Stromal cell of bone marrow (primary cell): ENCODE results near the gene OS9.

Experiments
- DNase-seq: peaks from one replicate; pipeline ENCODE4 v3.0.0-alpha.2; 2012; ENCODE audit warnings: low read depth

The OS9 gene

DNA sequence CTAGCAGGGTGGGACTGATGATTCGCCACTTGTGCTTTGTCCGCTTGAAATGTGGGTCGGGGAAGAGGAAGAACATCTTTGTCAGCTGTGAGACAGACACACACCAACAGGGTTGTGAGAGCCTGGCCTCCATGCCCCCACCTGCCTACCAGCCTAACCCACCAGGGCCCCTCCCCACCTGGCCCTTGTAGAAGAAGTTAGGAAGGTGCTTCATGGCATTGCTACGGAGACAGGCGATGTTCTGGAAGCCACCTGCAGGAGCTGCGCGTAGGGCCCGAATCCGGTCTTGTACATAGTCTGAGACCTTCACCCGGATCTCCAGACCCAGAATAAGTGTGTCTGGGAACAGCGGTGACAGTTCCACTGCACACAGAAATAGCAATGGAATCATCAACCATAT, 75.7 kb downstream of the OS9 start:
- no peak for DNase-seq

DNA sequence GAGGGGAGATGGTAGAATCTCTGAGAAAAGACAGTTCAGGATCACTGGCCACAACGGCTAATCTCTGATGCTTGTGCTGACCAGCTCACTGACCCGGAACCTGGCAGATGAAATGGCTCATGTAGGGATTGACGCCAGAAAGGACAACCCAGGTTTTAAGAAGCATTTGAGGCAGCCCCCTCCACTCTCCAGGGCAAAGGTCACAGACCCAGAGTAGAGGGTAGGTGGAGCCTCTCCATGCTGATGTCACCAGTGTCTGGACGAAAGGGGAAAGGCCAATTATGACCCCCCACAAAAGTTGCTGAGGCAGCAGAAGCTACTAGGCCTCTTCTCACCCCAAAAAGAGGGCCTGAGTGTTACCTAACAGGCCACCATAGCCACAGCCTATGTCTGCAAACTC, 76.8 kb downstream of the OS9 start:
- DNase-seq = no peak
